Measurements from ENCODE around the gene QPRT. TPM values are rescaled to one million over a fixed set of nuclear protein-coding genes. Genes with fewer than 3 reads are reported as not detected.
A peak's percentile ranks its signal among the peaks of the same experiment; 100 is the strongest.

Gene QPRT
- total RNA-seq, 1 donor from 2014 or later, result 106 TPM

DNA sequence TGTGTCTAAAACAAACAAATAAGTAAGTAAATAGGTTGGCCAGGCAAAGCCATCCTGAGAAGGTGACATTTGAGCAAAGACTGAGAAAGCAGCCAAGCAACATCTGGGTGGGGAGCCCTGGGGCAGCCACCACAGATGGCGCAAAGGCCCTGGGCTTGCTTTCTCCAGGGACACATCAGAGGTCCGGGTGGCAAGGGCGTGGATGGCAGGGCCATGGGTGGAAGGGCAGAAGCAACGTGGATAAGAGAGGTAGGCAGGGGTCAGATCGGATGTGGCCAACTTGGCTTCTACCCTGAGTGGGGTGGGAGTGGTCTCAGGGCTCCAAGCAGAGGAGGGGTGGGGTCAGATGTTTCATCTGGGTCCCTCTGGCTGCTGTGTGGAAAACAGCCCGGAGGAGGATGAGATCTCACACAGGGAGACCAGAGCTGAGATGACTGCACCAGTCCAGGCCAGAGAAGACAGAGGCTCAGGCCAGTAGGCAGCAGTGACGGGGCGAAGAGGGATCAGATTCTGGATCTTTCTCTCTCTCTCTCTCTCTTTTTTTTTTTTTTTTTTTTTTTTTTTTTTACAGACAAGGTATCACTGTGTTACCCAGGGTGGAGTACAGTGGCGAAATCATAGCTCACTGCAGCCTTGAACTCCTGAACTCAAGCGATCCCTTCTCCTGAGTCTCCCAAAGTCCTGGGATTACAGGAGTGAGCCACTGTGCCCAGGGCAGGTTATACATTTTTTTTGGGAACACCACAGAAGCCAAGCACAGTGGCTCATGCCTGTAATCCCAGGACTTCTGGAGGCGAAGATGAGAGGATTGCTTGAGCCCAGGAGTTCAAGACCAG is 22.1 kb upstream of the QPRT start:
- no peak for DNase-seq (ENCODE audit: low spot score, unreplicated experiment)
- no peaks in the 10 kb centered on the region for H3K27me3 Mint-ChIP-seq
- no peaks in the 10 kb centered on the region for H3K36me3 Mint-ChIP-seq (ENCODE audit: insufficient read depth)
- TF ChIP-seq, protein P1, sequence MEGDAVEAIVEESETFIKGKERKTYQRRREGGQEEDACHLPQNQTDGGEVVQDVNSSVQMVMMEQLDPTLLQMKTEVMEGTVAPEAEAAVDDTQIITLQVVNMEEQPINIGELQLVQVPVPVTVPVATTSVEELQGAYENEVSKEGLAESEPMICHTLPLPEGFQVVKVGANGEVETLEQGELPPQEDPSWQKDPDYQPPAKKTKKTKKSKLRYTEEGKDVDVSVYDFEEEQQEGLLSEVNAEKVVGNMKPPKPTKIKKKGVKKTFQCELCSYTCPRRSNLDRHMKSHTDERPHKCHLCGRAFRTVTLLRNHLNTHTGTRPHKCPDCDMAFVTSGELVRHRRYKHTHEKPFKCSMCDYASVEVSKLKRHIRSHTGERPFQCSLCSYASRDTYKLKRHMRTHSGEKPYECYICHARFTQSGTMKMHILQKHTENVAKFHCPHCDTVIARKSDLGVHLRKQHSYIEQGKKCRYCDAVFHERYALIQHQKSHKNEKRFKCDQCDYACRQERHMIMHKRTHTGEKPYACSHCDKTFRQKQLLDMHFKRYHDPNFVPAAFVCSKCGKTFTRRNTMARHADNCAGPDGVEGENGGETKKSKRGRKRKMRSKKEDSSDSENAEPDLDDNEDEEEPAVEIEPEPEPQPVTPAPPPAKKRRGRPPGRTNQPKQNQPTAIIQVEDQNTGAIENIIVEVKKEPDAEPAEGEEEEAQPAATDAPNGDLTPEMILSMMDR (IDR thresholded peaks at IDR 0.05; ENCODE audit: unreplicated experiment), result no peak
- H3K4me1 Mint-ChIP-seq (ENCODE audit: low read depth), result no peaks in the 10 kb centered on the region
- peak overlapping the region; percentile 33 for H3K27ac Mint-ChIP-seq
- no peak overlapping the region for H3K4me3 Mint-ChIP-seq (ENCODE audit: low read depth)
- H3K9me3 Mint-ChIP-seq (ENCODE audit: low read depth), result no peaks in the 10 kb centered on the region

DNA sequence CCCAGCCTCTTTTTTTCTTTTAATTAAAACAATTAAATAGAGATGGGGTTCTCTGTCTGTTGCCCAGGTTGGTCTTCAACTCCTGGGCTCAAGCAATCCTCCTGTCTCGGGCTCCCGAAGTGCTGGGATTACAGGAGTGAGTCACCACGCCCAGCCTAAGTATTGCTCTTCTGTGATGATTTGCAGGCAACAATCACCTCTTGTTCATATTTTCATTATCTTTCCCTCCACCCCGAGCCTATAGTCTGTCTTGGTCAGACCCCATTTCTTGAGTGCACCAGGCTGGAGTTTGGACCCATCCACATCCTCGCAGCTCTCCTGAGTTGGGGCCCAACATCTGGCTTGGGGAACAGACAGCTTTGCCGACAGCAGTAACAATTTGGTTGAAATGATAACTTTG is 20.3 kb upstream of the QPRT start:
- DNase-seq (ENCODE audit: low spot score, unreplicated experiment), result no peak
- Mint-ChIP-seq H3K4me3 (ENCODE audit: low read depth) (no peak overlapping the region), H3K4me1 (ENCODE audit: low read depth) (no peaks in the 10 kb centered on the region), H3K9me3 (ENCODE audit: low read depth) (no peaks in the 10 kb centered on the region), H3K36me3 (ENCODE audit: insufficient read depth) (no peaks in the 10 kb centered on the region), H3K27ac (no peak overlapping the region), H3K27me3 (no peaks in the 10 kb centered on the region)
- TF ChIP-seq, protein P1 (IDR thresholded peaks at IDR 0.05; ENCODE audit: unreplicated experiment), result no peak

DNA sequence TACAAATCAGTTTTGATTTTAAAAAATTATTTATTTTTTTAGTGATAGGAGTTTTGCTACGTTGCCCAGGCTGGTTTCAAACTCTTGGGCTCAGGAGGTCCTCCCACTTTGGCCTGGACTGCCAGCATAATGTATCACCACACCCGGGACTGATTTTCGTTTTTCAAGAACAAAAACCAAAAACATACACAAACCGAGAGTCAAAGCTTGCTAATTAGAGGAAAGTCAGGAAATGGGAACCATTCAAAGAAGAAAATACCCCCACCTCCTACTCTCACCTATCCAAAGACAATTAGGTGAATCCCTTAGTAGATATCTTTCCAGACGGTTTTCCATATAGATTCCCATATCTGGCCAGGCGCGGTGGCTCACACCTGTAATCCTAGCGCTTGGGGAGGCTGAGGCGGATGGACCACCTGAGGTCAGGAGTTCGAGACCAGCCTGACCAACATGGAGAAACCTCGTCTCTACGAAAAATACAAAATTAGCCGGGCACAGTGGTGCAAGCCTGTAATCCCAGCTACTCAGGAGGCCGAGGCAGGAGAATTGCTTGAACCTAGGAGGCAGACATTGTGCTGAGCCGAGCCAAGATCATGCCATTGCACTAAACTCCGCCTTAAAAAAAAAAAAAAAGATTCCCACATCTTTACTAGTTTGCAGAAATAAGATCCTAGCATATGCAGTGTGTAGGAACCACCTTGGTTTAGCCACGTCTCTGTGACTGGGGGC is 16.8 kb upstream of the QPRT start:
- no peaks in the 10 kb centered on the region for H3K9me3 Mint-ChIP-seq (ENCODE audit: low read depth)
- H3K36me3 Mint-ChIP-seq (ENCODE audit: insufficient read depth), result no peaks in the 10 kb centered on the region
- peaks cover 11% of the 10 kb centered on the region for H3K4me1 Mint-ChIP-seq (ENCODE audit: low read depth)
- H3K4me3 Mint-ChIP-seq (ENCODE audit: low read depth), result no peak overlapping the region
- H3K27ac Mint-ChIP-seq, result no peak overlapping the region
- DNase-seq (ENCODE audit: low spot score, unreplicated experiment), result no peak
- H3K27me3 Mint-ChIP-seq, result no peaks in the 10 kb centered on the region
- TF ChIP-seq, protein P1 (IDR thresholded peaks at IDR 0.05; ENCODE audit: unreplicated experiment), result no peak

DNA sequence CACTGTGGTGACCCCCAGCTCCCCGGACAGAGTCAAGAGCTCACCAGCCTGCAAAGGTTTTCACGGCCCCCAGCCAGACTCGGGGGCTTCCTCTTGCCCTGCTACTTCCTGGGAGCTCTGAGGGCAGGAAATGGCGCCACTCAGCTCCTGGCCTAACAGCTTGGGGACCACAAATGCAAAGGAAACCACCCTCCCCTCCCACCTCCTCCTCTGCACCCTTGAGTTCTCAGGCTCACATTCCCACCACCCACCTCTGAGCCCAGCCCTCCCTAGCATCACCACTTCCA is 16.3 kb upstream of the QPRT start:
- Mint-ChIP-seq H3K4me3 (ENCODE audit: low read depth) (no peak overlapping the region), H3K4me1 (ENCODE audit: low read depth) (peaks cover 12% of the 10 kb centered on the region), H3K36me3 (ENCODE audit: insufficient read depth) (no peaks in the 10 kb centered on the region), H3K27me3 (no peaks in the 10 kb centered on the region), H3K27ac (no peak overlapping the region), H3K9me3 (ENCODE audit: low read depth) (no peaks in the 10 kb centered on the region)
- TF ChIP-seq, protein P1 (IDR thresholded peaks at IDR 0.05; ENCODE audit: unreplicated experiment), result no peak
- no peak for DNase-seq (ENCODE audit: low spot score, unreplicated experiment)

DNA sequence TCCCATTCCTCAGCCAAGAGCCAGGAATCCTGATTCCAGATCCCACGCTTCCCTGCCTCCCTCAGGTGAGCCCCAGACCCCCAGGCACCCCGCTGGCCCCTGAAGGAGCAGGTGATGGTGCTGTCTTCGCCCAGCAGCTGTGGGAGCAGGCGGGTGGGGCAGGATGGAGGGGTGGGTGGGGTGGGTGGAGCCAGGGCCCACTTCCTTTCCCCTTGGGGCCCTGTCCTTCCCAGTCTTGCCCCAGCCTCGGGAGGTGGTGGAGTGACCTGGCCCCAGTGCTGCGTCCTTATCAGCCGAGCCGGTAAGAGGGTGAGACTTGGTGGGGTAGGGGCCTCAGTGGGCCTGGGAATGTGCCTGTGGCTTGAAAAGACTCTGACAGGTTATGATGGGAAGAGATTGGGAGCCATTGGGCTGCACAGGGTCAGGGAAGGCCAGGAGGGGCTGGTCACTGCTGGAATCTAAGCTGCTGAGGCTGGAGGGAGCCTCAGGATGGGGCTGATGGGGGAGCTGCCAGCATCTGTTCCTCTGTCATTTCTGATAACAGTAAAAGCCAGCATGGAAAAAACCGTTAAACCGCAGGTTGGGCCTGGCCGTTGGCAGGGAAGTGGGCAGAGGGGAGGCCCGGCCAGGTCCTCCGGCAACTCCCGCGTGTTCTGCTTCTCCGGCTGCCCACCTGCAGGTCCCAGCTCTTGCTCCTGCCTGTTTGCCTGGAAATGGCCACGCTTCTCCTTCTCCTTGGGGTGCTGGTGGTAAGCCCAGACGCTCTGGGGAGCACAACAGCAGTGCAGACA is 15.8 kb upstream of the QPRT start, which contains the start of gene SPN:
Gene SPN (plus strand): TSS at position 232 of the 791 bp plus-strand sequence. CDS start 482 bp downstream, at position 714.
- H3K27me3 Mint-ChIP-seq, result no peaks in the 10 kb centered on the region
- H3K9me3 Mint-ChIP-seq (ENCODE audit: low read depth), result no peaks in the 10 kb centered on the region
- no peak for DNase-seq (ENCODE audit: low spot score, unreplicated experiment)
- no peak within 1 kb of the TSS for H3K27ac Mint-ChIP-seq
- no peaks in the 10 kb centered on the region for H3K36me3 Mint-ChIP-seq (ENCODE audit: insufficient read depth)
- H3K4me3 Mint-ChIP-seq (ENCODE audit: low read depth), result no peak within 1 kb of the TSS
- TF ChIP-seq, protein P1 (IDR thresholded peaks at IDR 0.05; ENCODE audit: unreplicated experiment), result no peak
- peaks cover 12% of the 10 kb centered on the region for H3K4me1 Mint-ChIP-seq (ENCODE audit: low read depth)
